Left kidney (tissue), 2 donors: Measurements from ENCODE around the gene MEIOB. TPM values are rescaled to one million over a fixed set of nuclear protein-coding genes. Genes with fewer than 3 reads are reported as not detected.
A peak's percentile ranks its signal among the peaks of the same experiment; 100 is the strongest.
"Not testable (repeated sequence)": the region's sequence is repeated elsewhere in the genome, so short reads cannot be mapped to it uniquely, and the experiment has no call there.

Experiments
- DNase-seq: peaks from one replicate; pipeline ENCODE4 v3.0.0-alpha.2; 2013
- polyA plus RNA-seq: library from polyadenylated mRNA; unstranded; fragments of 120-200 nt; gene quantifications from one replicate; pipeline ENCODE4 v1.2.1, GENCODE V29; 2013; ENCODE audit not compliant: insufficient read length

The MEIOB gene
- polyA plus RNA-seq, 1 donor = 3.2 TPM

DNA sequence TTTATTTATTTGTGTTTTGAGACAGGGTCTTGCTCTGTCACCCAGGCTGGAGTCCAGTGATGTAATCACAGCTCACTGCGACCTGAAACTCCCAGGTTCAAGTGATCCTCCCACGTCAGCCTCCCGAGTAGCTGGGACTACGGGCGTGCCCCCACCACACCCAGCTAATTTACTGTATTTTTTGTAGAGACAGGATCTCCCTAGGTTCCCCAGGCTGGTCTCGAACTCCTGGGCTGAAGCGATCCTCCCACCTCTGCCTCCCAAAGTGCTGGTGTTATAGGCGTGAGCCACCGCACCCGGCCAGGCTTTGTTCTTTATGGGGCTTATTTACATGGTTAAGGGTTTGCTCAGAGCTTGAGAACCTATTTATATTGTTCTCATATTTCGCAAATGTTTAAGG, 5.8 kb upstream of the MEIOB start:
- no peak for DNase-seq

DNA sequence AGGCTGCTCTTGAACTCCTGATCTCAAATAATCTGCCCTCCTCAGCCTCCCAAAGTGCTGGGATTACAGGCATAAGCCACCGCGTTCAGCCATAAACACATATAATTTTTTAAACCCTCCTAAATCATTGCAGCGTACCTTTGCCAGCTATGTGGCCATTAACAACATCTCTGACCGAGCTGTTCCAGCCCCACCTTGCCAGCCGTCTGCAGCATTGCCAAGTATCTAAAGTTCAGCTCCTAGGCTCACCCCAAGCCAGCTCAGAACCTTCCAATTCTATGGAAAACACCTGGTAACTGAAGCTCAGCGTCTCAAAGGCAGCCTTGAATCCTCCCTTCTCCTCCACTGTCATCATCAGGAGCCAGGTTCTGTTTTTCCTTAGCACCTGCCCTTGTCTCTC, 5.1 kb upstream of the MEIOB start:
- no peak for DNase-seq

DNA sequence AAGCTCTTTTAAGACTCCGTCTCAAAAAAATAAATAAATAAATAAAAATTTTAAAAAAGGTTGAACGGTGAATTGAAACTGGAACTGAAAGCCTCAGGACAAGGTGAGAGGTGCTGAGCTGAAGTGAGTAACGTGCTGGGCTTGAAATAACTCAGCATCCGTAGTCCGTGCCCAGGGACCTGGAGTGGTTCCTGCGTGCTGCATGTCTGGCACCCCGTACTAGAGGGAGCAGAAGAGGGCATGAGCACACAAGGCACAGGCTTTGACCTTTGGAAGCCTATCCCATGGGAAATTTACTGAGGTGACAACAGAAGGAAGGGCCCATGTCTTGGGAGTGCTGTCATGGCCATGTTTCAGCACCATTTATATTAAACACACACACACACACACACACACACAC, 4.5 kb upstream of the MEIOB start:
- DNase-seq = no peak

DNA sequence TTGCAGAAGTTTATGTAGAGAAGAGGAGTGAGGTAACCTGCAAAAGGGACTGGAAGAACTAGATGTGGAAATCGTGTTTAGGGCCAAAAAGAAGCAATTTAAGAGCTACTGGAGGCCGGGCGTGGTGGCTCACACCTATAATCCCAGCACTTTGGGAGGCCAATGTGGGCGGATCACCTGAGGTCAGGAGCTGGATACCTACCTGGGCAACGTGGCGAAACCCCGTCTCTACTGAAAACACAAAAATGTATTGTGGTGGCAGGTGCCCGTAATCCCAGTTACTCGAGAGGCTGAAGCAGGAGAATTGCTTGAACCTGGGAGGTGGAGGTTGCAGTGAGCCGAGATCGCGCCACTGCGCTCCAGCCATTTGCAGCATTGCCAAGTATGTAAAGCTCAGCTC, 4.1 kb upstream of the MEIOB start:
- not testable (repeated sequence) for DNase-seq

DNA sequence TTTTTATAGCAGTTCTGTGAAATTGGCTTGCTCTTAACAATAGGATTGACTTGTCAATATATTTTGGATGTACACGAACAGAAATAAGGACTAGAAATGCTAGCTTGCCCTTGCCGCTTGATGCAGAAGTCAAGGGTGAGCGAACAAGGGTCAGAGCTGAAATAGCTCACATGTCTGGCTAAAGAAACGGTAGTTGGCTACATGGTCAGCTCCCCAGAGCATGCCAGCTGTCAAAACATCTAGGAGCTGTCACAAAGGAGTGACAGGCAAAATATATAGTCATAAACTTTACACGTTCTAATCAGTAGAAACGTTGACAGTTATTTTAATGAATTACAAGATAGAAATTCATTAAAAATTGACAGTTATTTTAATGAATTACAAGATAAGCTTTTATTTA, 2.9 kb upstream of the MEIOB start:
- no peak for DNase-seq

DNA sequence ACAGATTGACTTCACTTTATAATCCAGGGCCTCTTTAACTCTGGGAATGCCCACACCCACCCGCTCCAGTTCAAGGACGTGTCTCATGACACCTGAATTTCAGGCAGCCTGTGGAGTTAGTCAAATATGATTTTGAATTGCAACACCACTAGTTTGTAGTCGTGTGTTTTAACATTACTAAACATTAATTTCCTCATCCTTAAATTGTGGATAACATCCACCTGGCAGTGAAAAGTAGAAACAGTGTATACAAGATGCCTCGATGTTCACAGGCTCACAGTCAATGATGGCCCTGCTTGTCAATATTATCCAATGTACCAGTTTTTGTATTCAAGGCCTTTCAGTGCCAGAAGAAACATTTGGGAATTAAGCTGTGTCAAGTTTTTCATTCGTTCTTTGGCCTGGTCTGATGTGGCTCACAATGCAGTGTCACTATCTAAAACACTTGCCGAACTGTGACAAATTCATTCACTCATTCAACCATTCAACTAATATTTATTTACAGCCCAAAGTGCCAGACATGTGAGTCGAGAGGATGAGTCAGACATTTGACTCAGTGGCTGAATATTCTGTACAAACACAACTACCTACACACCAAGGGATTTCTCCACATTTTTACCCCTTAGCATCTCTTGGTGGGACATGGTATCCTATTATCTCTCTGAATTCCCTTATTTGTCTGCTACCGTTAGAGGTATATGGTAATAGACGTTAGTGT, 1.4 kb downstream of the MEIOB start:
- DNase-seq = no peak

DNA sequence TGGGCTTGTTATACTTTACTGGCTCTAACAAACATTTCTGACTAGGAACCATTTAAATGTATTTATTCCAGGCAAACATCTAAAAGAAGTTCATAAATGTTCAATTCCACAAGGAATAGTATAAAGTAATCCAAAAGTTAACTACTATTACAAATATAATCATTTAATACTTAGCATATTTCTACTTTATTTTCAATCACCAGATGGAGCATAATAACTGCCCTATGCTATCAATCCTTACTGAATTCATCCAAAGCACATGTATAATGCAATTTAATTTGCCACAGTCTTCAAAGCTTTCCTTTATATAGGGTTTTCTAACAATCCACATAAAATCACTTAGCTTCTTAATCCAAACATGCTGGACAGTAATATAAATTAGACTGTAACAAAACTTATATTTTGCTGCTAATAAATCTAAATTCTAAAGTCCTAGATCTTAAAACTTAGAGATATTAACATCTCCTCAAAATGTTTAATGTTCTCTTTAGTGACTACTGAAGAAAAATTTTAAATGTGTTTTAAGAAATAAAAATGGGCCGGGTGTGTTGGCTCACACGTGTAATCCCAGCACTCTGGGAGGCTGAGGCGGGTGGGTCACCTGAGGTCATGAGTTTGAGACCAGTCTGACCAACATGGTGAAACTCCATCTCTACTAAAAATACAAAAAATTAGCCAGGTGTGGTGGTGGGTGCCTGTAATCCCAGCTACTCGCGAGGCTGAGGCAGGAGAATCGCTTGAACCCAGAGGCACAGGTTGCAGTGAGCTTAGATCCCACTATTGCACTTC, 5.9 kb downstream of the MEIOB start:
- no peak for DNase-seq

DNA sequence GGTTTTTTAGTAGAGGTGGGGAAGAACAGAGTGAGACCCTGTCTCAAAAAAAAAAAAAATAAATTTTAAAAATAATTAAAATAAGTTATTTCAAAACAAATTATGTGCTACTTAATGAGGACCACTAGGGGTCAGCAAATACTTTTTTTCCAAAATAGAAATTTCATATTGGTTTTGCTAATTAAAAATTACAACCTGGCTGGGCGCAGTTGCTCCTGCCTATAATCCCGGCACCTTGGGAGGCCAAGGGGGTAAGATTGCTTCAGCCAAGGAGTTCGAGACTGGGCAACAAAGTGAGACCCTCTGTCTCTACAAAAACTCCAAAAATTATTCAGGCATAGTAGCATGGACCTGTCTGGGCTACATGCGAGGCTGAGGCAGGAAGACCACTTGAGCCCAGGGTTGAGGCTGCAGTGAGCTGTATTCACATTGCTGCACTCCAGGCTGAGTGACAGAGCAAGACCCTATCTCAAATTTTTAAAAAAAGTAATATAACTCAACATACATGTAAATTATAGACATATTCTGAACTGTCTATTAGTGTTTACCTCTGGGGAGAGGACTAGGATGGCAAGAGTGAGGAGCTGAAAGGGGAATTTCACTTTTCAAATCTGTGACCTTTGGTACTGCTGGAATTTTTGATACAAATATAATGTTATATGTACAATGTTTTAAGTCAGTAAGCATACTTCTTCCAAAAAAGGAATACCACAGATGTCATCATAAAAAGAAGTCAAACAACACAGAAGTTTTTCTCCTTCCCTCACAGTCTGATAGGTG, 8.1 kb downstream of the MEIOB start:
- DNase-seq = peak; percentile 29

DNA sequence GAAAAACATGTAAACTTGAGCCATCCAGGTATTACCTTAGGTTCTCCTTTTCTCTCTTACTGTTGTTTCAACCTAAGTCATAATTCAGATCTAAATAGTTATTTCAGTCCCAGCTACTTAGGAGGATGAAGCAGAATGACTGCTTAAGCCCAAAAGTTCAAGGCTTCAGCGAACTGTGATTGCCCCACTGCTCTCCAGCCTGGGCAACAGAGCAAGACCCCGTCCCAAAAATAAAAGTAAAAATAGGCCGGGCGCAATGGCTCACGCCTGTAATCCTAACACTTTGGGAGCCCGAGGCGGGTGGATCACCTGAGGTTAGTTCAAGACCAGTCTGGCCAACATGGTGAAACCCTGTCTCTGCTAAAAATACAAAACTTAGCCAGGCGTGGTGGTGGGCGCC, 9.6 kb downstream of the MEIOB start:
- DNase-seq = no peak

DNA sequence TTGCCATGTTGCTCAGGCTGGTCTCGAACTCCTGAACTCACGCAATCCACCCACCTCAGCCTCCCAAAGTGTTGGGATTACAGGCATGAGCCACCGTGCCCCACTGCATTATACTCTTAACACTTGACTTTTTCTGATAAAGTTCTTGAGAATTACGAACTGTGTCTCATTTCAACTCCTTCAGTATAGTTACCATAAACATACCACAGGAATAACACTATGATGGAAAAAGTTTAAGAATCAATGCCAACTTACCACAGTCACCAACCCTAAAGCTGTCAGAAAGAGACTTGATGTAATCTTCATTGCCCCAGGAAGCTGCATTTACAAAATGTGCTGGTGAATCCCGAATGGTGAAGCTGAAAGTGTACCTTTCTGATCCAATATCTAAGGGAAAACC, 10.2 kb downstream of the MEIOB start:
- DNase-seq = no peak

DNA sequence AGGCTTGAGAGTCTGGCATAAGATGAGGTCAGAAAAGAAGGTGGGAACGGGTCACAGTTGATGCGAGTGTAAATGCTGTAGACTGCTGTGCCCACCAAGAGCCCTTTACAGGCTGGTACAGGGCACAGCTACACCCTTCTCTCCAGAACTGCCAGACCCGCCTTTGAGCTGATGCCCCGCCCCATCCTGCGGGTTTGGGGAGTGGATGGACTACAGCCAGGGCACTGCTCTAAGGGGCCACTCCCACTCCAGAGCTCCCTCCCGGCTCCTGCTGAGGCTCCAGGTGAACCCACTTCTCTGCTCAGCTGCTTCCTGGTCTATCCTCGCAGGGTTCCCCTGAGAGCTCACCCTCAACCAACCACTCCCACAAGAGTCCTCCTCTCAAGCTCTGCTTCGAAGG, 12.3 kb downstream of the MEIOB start:
- DNase-seq = no peak

DNA sequence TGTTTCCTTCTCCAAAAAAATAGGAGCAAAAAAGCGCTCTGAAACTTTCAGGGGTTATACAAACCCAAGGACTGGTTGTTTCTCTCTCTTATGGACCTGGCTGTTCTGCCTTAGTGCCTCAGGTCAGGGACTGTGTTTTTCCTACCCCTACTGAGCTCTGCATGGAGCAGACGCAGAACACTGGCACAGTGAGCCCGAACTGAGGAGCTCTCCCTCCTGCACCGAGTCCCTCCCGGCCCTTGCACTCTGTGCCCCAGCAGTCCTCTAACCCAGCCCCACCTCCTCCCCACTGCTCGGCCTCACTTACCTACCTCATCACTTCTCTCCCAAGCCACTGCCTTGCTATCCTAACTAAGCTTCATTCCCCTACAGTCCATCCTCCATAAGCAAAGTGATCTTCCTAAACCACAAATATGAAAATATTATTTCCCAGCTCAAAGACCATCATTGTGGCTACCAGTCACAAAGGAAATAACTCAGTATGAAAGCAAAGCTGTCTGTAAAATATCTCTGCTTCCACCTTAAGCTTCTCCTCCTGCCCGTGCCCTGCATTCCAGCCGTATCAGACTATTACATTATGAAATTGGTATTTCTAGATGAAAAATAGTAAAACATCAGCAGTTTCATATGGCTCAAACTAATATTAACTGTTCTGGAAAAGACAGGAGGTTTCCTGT, 13.6 kb downstream of the MEIOB start:
- DNase-seq = no peak

DNA sequence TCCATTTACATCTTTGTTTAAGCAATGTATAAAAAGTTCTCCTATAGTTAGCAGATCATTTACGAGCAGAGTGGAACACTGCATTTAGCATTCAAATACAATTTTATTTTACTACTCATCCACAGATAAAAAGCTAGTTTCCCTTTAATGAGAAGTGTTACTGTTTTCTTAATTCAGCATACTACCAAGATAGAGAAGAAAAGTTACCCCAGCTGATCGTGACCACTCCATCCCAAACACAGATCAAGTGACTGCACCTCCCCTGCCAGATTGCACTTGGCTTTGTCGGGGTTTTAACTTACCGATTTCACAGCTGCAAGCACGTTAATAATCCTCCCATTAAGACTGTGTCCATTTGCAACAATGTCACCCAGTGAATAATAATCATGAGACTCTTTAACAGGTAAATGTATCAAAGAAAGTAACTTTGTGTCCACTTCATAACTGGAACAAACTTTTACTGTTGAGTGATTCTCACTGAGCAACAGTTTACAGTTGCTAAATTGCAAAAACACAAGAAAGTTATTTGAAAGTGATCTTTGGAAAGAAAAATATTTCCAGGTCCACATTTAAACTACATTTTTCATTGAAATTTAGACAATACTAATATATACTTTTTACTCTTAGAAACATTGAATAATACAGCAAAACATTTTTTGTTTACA, 14.4 kb downstream of the MEIOB start:
- no peak for DNase-seq

DNA sequence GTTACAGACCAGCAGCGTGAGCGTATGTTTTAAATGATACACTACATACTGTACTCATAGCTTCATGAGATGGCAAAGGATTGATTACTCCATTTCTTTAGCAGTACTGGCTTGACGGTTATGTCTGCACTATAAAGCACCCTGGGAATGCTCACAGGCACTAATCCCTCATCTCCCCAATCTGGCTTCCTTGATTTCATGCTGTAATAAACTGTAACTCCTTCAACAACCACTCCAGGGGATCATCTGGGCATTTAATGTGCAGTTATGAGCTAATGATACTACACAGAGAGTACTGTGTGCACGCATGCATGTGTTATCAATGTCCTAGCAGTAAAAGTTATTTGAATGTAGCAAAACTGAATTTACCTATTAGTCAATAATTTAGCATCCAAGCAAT, 20.2 kb downstream of the MEIOB start:
- no peak for DNase-seq

DNA sequence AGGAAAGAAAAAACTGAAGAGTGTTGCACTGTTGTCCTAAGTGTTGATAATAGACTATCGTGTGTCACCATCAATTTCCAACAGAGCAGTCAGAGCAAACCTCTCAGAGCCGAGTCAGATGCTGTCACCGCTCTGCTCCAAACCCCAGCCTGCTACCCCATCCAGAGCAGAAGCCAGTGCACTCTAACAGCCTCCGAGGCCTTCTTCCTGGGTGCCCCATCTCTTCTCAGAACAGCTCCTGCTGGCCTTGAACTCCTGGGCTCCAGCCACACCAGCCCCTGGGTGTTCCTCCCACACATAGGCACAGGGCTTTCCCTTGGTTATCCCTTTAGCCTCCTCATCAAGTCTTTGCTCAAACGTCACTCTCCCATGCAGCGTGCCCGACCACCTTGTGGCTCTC, 21.0 kb downstream of the MEIOB start:
- no peak for DNase-seq

DNA sequence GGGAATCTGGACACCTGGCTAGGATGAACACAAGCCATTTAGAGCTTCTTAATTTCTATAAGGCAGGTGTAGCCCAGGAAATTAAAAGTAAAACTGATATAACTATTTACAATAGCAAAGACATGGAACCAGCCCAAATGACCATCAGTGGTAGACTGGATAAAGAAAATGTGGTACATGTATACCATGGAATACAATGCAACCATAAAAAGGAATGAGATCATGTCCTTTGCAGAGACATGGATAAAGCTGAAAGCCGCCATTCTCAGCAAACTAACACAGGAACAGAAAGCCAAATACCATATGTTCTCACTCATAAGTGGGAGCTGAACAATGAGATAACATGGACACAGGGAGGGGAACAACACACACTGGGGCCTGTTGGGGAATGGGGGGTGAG, 25.5 kb downstream of the MEIOB start:
- DNase-seq = no peak

DNA sequence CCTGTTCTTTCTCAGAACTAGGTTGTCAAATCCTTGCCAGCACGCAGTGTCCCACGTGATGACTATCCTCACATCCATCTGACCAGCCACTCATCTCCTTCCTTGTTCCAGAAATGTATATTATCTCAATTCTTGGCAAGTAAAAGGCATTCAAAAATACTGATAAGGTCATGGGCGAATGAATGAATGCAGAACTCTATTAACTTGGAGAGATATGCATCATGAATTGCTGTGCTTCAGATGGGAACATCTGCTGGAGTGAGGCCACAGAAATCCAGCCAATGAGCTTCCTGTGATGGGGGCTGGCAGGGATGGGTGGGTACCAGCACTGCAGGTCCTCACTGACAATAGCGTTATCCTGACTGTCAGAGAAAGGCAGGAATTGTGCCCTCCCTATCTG, 26.0 kb downstream of the MEIOB start:
- DNase-seq = no peak

DNA sequence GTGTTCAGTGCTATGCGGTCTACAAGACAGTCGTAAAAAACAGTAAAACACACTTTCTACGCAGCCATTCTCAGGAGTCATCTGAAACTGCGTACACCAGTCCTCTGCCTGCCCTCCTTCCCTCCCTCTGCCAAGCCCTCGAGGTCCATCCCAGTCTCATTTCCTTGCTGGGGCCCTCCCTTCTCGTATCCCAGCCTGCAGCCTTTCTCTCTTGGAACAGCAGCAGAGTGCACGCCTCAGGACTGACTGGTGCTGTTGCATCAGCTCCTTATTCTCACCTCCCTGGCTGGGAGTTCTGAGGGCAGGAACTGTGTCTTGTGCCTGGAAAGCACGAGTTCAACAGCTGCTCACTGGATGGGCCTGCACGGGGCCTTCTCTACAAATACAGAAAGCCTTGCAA, 32.4 kb downstream of the MEIOB start:
- no peak for DNase-seq

DNA sequence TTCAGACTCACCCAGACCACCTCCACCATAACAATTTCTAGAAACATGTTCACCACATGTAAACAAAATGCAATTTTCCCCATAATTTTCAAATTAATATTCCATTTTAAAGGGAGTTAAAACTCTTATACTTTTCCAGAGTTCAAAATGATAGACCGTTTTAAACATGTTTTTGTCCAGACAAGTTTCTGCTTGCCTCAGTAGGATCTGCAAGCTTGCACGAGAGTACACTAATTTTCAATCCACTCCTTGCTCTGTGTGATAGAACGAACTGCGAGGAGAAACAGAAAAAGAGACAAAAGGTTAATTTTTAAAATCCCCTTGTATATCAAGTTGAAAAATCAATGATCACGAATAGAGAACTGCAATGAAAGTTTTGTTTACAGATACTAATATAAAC, 37.9 kb downstream of the MEIOB start:
- no peak for DNase-seq

DNA sequence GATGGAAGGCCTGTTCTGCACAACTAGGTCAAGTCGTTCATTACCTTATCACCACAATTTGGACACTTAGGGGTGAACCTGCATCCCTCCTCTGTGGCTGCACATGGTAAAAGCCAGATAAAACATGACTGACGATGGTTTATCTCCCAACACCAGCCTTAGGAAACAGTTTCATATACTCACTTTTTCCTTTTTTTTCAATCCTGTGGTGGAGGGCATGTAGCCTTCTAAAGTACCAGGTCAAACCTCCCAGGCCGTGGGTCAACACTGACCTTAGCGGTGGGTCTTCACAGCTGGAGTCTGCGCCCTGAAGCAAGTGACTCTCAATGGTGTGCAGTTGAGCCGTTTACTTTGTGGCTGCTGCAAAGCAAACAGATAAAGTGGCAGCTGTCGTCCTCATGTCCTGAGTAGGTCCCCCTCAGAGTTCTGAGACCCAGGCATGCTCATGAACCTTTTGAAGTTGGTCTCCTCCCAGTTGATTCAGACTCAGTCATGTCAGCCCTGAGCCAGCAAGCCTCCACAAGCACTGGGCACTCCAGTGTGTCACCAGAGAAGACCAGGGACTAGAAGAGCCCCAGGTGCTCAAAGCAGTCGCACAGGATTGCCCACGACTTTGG, 39.0 kb downstream of the MEIOB start:
- DNase-seq = no peak
